KBM-7 (cell line): ENCODE results near the gene SEMA7A.

Source experiments
- DNase-seq: peaks from one replicate; pipeline ENCODE4 v3.0.0-alpha.2; 2015
- in situ Hi-C: fragments of 300-500 bp; cut with MboI; formaldehyde crosslinking; loops from 2 replicates; pipeline ENCODE4 v1.14.3; 2020; ENCODE audit warnings: low sequenced_read_pairs, low pct_unique_long_range_greater_than_20kb, mixed read lengths

Gene SEMA7A

DNA sequence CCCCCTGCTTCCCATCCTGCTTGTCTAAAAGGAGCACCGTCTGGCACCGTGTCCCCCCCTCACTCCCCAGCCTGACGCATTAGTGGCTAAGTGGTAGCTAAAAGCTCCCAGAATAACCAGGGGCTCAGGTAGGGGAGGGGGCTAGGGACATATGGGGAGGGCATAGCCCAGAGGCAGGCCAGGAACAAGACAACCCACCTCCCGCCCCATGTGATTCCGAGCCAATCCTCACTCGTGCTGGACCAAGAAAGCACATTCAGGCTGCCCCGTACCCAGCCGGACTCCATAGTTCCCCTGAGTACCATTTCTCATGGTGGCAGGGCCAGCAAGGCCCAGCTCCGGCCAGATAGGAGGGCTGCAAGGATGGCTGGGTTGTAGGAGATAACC, 11.5 kb downstream of the SEMA7A start:
- DNase-seq, result no peak

DNA sequence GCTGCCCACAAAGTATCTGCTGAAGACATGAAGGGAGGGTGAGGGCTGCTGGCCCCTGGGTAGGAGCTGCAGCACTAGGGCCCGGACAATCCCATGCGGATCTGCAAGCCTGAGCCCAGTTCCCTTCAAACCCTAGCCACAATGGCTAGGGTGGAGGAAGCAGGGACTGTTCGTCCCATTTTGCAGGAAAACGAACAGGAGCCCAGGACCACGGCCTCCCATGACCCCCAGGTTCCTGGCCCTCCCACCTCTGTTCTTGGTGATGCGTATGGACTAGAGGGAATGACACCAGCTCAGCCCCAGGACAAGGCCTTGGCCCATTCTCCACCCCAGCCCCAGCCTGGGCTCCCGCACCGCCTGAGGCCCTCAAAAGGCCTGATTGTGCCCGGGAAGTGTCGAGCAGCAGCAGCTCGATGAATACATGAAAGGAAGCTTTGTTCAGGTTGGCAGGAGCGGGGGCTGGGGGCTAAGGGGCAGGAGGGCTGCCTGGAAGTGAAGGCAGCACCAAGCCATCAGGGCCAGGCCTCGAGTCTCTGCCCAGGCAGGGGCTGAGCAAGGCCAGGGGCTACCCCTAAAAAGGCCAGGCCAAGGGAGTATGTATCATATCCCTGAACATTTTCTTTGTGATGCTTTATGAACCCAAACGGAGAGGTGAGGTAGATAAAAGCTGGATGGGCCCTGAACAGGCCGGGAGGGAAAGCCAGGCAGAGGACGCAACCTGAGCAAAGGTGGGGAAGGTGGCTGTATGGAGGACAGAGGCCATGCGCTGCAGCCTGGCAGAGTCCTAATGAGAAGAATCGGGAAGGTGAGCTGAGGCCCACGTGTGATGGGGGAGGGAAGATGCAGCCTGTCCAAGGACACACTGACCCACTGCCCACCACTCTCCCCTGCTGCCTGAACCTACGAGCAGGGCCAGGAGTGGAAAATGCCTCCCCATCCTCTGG, 12.2 kb downstream of the SEMA7A start:
- DNase-seq, result no peak
- in situ Hi-C loops, result no loop called here

More for the DNA sequence above, 11.5 kb downstream of the SEMA7A start:
- in situ Hi-C loops, result no loop called here

DNA sequence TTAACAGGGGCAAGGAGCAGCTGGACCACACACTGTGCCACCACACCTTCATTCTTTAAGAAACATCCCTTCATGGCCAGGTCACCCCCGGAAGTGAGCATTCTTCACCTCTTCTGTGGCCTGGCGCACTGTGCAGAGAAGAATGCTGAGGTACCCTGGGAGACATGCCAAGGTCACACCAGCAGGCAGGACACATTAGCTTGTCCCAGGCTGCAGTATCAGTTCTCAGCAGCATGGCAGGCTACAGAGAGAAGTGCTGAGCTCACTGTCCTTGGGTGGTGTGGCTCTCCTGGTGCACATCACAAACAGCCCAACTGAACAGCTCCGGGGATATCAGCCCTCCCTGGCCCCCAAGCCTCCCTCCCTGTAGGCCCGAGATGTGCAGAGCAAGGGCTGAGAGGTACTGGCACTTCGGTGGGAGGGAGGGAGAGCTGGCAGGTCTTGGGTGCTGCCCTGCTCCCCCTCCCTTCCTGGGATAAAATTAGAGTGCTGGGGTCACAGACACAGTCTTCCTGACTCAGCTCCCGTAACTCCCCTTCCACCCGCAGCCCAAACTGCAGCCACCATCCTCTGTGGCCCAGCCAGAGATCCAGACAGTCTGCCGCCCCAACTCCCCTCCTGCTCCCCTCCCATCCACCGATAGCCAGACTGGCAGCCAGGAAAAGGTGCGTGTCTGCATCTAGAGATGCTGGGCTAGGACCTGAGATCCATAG, 13.4 kb downstream of the SEMA7A start:
- no peak for DNase-seq
- in situ Hi-C loops, result no loop called here

DNA sequence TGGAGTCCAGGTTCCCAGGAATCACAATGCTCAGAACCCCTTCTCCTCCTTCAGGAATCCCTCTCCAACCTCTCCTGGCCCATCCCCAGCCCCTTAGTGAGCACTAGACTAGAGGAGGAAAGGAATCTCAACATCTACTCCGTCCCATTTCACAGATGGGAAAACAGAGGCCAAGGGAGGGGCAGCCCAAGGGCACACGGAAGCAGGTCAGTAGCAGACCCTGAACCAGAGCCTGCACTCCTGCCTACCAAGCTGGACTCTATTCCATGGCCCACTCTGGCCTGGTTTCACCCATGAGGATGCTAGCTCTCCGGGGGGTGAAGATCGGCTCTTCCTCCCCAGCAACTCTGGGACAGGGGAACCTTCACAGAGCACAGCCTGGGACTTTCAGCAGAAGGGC, 14.3 kb downstream of the SEMA7A start:
- DNase-seq, result no peak
- in situ Hi-C loops, result no loop called here

DNA sequence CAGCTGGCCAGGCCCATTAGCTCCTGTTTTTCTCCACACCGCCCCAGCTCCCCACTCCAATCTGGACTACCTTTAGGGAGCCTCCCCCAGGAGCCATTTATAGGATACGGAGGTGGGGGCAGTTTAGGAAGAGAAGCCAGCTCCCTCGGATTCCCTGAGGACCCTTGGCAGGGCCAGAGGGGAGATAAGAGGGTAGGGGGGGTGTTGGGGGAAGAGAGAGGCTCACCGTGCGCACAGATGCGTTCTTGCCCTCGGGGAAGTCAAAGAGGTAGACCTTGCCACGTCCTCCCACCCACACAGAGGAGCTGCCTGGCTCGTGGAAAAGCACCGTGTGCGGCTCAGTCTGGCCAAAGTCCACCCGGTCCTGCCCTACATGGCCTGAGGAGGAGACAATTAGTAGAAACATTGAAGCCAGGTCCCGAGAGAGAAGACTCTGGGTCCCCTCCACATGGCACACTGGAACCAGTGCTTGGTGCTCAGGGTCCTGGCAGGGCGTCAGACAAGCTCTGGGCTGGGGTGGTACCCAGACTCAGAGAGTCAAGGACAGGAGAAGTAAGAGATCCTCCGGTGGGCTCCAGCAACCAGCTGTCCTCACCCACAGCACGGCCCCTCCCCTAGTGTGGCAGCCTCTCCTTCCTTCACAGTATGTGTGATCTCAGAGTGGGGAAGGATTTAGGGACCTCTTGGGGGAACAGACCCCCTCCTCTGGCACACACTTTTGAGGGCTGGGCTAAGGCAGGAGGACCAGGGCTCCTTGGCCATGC, 15.0 kb downstream of the SEMA7A start:
- no peak for DNase-seq
- in situ Hi-C loops, result no loop called here

DNA sequence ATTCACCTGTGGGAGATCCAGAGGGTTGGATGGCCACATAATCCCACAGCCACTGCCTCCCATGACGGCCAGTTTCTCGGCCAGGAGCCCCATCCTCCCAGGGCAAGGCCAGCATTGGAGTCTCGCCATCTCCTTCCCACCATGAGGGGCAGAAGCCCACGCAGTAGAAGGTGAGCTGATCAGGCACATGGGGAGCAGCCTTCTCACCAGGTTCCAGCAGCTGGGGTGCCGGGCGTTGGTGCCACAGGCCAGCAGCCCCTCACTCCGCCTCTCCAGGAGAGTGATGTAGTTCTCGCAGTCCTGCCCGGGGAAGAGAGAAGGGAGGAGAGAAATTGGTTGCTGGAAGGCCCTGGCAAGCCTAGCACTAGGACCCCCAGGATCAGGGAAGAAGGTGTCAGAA, 16.1 kb downstream of the SEMA7A start:
- in situ Hi-C loops, result no loop called here
- DNase-seq, result no peak

DNA sequence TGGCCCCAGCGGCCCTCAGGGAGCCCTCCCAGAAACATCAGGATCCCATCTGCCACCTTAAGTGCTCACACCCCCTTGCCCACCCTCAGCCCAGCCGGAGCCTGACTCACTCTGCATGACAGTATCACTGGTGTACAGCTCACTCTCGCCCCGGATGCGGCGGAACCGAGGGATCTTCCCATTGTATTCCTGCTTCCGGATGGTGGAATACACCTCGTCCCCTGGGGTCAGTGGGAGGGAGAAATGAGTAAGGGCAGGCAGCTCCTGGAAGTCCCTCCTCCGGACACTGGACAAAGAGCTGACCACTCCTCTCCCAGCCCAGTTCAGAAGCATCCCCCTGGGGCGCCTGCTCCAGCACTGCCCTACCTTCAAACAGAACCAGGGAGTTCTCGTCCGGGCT, 16.5 kb downstream of the SEMA7A start:
- in situ Hi-C loops, result no loop called here
- DNase-seq, result no peak

DNA sequence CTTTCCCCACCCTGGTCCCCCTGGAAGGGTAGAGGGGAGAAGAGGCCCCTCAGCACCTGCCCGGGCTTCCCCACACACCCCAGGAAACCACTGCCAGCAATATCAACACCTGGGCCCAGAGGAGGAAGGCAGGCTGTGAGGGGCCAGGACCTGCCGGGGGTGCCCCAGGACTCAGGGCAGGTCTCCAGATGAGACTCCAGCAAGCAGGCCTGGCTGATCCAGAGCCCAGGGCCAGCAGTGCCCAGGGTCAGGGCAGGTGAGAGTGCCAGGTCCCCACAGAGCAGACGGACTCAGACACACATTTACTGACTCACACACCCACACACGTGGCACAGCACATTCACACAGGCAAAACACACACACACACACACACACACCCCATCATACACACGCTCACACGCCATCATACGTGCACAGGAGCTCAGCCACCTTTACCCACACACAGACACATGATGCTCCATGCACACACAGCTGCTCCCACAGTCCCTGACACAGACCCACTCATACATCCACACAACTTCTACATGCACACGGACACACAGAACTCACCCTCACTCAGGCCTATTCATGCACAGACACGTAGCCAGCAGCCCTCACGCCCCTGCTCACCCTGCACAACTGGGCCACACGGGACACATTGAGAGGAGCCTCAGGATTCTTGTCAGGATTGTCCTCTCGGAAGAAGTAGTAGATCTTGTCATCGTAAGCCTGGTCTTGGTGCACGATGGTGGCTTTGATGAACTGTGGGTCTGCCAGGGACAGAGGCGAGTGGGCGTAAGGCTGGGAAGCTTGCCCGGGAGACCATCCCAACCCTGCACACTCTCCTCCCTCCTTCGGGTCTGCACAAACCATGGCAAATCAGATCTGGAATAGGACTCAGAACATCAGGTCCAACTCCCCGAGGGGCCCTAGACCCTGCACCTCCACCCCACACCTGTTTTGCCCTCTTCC, 17.5 kb downstream of the SEMA7A start:
- DNase-seq, result no peak
- in situ Hi-C loops, result no loop called here

DNA sequence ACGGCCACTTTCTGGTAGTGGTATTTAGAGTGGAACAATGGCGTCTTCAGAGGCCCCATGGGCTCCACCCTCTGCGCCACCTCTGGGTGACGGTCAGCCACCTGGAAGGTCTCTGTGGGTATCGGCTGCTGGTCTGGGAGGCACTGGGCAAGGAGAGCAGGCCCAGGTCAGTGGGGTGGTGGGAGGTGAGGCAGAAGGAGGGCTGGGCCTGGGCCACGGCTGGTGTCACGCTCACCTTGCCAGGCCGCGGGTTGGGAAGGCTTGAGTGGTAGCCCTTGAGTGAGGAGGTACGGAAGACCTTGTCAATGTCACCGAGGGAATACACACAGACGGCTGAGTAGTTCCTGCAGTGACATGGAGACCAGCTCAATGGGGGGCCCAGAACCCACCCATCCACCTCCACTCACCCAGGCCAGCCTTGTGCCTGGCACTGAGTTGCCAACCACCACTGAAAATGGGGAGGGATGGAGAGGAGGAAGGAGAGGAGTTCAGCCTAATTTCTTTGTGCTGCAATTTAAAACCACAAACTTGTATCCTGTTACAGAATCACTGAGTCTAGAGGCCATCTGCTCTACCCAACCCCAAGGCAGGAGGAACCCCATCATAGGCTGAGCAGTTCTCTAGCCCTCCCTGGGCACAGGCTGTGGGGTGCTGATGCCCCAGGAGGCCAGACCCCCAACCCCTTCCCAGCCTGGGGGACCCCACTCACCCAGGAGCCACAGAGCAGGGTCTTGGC, 19.0 kb downstream of the SEMA7A start:
- in situ Hi-C loops, result no loop called here
- no peak for DNase-seq

DNA sequence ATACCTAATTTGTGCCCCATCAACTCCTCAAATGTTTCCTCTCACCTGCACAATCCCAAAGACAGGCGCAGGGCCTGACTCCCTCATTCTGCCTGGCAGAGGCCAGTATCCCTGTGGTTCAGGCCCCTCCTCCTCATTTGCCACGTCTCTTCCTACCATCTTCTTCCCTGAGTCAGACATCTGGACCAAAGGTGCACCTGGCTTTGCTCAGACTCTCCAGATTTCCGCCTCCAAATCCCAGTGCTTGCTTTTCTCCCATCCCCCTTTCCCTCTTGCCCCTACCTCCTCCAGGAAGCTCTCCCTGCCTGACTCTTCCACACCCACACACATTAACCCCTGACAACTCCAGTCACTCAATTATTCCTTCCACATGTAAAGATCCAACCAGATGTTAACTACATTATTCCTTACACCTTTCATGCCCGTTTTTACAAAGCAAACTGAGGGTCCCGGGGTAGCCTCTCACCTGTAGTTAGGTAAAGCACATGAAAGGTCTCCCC, 19.6 kb downstream of the SEMA7A start:
- in situ Hi-C loops, result no loop called here
- no peak for DNase-seq

DNA sequence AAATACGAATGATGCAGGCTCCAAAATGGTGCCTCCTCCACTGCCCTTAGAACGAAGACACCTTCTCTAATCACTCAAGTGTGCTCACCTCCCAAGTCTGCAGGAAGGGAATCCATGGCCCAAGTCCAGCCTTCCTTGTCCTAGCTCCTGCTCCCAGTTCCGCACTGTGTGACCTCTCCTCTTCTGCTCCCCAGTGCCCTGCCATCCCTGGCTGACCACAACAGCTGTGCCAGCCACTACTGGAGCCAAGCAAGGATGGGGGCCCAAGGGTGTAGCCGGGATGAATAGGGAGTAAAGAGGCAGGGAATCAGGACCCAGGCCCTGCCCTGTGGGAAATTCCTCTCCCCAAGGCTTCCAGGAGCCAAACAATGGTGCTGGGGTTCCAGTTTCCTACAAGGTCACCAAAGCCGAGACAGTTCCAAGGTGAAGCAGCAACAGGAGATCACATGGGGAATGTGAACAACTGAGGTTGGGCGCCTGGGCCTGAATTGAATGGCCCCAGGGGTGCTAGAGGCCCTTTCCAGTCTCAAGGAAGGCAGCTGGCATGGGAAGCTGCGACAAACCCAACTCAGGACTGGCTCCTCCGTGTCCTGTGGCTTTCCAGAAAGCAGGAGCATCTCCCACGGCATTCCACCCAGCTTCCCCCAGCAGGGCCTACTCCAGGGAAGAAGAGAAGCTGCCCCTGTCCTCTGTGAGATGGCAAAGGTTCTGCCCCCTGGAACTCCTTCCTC, 20.2 kb downstream of the SEMA7A start:
- no peak for DNase-seq
- in situ Hi-C loops, result no loop called here

DNA sequence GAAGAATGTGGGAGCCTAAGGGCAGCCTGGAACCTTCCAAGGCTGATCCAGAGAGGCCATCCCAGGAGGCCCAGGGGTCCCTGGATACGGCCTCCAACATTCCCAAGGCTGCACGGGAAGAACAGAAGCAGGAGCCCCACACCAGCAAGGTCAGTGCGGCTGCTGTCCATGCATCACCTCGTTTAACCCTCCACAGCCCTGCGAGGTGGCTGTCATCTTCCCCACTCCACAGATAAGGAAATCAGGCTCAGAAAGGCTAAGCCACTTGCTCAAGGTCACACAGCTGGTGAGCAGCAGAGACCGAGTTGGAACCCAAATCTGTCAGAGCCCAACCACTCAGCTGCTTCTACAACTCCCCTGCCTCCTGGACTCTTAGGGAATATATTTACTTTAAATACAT, 21.6 kb downstream of the SEMA7A start:
- in situ Hi-C loops, result no loop called here
- no peak for DNase-seq

DNA sequence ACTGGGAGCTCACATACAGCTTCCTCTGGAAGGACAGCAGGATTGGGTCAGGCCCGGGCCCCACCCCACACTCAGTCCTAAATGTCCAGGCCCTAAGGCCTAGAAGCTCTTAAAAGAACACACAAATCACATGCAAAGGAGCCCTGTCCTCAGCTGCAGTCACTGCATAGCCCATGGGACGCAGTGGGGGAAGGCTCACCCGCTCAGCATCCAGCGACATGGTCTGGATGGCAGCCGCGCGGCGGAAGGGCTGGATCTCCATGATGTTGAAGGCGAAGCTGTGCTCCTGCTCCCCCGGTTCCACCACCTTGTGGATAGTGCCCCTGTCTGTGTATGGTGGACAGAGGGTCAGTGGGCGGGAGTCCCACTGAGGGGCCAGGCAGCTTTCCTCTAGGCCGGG, 22.1 kb downstream of the SEMA7A start:
- DNase-seq, result no peak
- in situ Hi-C loops, result no loop called here

DNA sequence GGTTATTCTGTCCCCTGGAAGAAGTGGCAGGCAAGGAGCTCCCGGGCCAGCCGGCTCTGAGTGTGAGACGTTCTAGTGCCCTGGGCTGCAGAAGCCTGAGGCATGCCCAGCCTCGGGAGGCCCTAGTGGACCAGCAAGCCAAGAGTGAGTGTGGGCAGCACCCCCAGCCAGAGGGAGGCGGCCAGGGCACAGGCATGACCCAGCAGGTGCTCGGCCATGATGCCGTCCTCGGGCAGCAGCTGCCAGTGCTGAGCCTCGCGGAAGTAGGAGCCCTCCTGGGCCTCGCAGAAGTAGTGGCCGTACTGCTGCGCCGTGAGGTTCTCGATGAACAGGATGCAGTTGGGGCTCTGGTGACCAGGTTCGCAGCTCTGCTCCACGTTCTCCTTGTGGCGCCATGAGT, 23.3 kb downstream of the SEMA7A start:
- DNase-seq, result no peak
- in situ Hi-C loops, result no loop called here

DNA sequence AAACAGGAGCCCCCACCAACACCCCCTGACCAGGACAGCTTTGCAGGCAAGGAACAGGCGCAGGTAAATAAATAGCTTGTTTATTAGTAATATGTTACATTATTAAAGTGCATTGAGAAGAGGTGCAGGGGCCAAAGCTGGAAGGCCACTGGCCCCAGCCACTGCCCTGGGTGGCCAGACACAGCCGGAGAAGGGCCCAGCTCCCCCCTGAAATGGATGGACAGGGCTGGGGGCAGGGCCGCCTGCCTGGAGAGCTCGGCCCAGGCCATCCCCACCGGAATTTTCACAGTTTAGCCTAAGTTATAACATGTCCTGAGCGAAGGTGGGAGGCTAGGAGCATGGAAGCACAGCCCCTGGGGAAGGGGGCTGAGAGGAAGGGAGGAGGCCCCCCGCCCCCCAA, 24.5 kb downstream of the SEMA7A start:
- in situ Hi-C loops, result no loop called here
- DNase-seq, result no peak

DNA sequence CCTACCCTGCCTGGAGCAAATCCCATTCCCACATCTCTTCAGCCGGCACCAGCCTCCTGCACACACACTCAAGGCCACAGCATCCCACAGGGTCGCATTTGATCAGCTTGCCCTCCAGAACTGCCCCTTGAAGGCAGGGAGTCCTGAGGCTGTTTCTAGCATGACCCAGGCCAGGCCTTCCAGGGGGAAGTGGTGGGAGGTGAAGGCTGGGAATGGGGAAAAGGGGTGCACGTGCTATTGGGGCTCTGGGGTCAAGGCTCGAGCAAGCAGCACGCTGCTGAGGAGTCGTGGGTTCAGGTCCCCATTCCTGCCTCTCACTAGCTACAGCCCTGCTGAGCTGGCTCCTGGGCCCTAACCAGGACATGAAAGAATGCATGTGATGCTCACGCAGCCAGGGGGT, 24.9 kb downstream of the SEMA7A start:
- in situ Hi-C loops, result no loop called here
- no peak for DNase-seq

DNA sequence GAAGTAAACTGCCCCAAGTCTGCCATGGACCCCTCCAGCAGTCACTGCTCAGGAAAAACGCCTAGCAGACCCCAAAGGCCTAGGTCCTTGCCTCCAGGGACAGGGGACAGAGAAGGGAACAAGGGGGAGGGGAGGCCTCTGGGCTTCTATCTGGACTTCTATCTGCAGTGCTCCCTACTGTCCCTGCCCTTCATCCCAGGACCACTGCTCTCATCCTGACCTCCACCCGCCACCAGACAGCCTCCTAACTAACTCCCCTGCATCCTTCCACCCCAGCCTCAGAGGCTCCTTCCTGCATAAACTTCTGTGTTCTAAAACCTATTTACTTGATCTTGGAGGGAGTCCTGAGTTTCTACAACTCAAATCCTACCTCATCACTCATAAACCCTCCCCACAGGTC, 25.4 kb downstream of the SEMA7A start:
- no peak for DNase-seq
- in situ Hi-C loops, result no loop called here
